Embryonic facial prominence (tissue), 1 donor: ENCODE measurements around the gene LRRC36.
A peak's percentile ranks its signal among the peaks of the same experiment; 100 is the strongest.

Source experiments
- DNase-seq: peaks from one replicate; pipeline ENCODE4 v3.0.0-alpha.2; 2016; ENCODE audit errors: extremely low spot score

LRRC36 gene

GRCh38 chr16:67326472-67327309, at the start of gene LRRC36, which contains the start of gene KCTD19:
Gene LRRC36 (plus strand): TSS chr16:67326815. CDS start chr16:67326863, 48 bp downstream.
Gene KCTD19 (minus strand): TSS chr16:67326741. CDS start chr16:67326707, 34 bp downstream.
- no peak for DNase-seq

GRCh38 chr16:67277294-67277998, 49.2 kb upstream of the LRRC36 start:
- DNase-seq, result no peak

- no peak for DNase-seq
Observed at GRCh38 chr16:67277999-67278772, 48.4 kb upstream of the LRRC36 start.

- no peak for DNase-seq
Observed at GRCh38 chr16:67278773-67279295, 47.8 kb upstream of the LRRC36 start.

- peak; percentile 44 for DNase-seq
Observed at GRCh38 chr16:67279296-67280089, 47.1 kb upstream of the LRRC36 start, which contains the start of gene PLEKHG4. Gene PLEKHG4 (plus strand): TSS chr16:67279532. CDS start chr16:67280045, 513 bp downstream.

- no peak for DNase-seq
Observed at GRCh38 chr16:67280090-67281015, 46.3 kb upstream of the LRRC36 start.

GRCh38 chr16:67281536-67282446, 44.8 kb upstream of the LRRC36 start:
- DNase-seq, result no peak

GRCh38 chr16:67282447-67282805, 44.2 kb upstream of the LRRC36 start:
- no peak for DNase-seq

- no peak for DNase-seq
Observed at GRCh38 chr16:67283039-67283825, 43.4 kb upstream of the LRRC36 start.

GRCh38 chr16:67283826-67284555, 42.6 kb upstream of the LRRC36 start:
- DNase-seq, result no peak

- no peak for DNase-seq
Observed at GRCh38 chr16:67284699-67285646, 41.6 kb upstream of the LRRC36 start.

- DNase-seq, result no peak
Observed at GRCh38 chr16:67286441-67287235, 40.0 kb upstream of the LRRC36 start.

- no peak for DNase-seq
Observed at GRCh38 chr16:67287960-67288359, 38.7 kb upstream of the LRRC36 start.

GRCh38 chr16:67291461-67291860, 35.2 kb upstream of the LRRC36 start:
- DNase-seq, result no peak

GRCh38 chr16:67294171-67294757, 32.4 kb upstream of the LRRC36 start:
- DNase-seq, result no peak
